ENCODE measurements around the gene UBA1. TPM values are rescaled to one million over a fixed set of nuclear protein-coding genes. Genes with fewer than 3 reads are reported as not detected.

The UBA1 gene
- total RNA-seq, 2 donors from 2014 or later = 233 to 448 TPM

DNA sequence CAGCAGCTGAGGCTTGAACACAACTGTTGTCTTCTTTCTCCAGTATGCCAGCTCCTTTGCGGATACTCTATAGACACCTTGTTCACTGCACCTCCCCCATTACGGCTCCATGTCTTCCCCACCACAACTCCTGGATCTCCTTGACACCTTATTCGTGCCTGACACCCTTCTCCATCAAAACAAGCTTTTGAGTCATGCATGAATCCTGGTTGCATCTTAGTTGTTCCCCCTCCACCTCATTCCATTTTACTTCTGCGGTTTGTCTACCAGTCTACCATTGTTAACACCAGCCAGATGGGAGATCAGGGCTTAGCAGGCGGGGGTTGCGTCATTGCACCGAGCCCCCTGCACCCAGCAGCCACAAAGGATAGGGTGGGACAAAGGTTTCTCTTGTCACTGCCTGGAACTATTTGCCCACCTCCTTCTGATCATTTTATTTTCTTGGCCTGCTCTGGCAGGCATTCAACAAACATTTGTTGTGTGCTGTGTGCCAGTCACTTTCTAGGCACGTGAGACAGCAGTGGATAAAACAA is 22.8 kb downstream of the UBA1 start:
- 85 to 93% methylated on average over 3 to 8 of the region's 8 CpGs for WGBS, 2 experiments (ENCODE audit: insufficient coverage in 1 of 2, insufficient read length in 1 of 2)
- peaks cover 38% of the 10 kb centered on the region for H3K36me3 ChIP-seq (ENCODE audit: control insufficient read depth, insufficient read depth, low read length)
- DNase-seq = no peak
- no peaks in the 10 kb centered on the region for H3K4me1 ChIP-seq (ENCODE audit: control insufficient read depth, insufficient read depth, low read length)
- no peaks in the 10 kb centered on the region for H3K9me3 ChIP-seq (ENCODE audit: control insufficient read depth, low read length)
- H3K9ac ChIP-seq (ENCODE audit: extremely low read depth, low read length, poor library complexity, severe bottlenecking) = no peak overlapping the region
- Mint-ChIP-seq H3K4me1 (peaks cover 36% of the 10 kb centered on the region), H3K4me3 (no peak overlapping the region), H3K9me3 (no peaks in the 10 kb centered on the region), H3K36me3 (ENCODE audit: low read depth) (peaks cover 56% of the 10 kb centered on the region), H3K27ac (peak overlapping the region; percentile 99), H3K27me3 (ENCODE audit: insufficient read depth) (no peaks in the 10 kb centered on the region)
- TF ChIP-seq, protein P1, sequence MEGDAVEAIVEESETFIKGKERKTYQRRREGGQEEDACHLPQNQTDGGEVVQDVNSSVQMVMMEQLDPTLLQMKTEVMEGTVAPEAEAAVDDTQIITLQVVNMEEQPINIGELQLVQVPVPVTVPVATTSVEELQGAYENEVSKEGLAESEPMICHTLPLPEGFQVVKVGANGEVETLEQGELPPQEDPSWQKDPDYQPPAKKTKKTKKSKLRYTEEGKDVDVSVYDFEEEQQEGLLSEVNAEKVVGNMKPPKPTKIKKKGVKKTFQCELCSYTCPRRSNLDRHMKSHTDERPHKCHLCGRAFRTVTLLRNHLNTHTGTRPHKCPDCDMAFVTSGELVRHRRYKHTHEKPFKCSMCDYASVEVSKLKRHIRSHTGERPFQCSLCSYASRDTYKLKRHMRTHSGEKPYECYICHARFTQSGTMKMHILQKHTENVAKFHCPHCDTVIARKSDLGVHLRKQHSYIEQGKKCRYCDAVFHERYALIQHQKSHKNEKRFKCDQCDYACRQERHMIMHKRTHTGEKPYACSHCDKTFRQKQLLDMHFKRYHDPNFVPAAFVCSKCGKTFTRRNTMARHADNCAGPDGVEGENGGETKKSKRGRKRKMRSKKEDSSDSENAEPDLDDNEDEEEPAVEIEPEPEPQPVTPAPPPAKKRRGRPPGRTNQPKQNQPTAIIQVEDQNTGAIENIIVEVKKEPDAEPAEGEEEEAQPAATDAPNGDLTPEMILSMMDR (conservative IDR thresholded peaks at IDR 0.05) = no peak
- H3K4me3 ChIP-seq (ENCODE audit: low read length) = no peak overlapping the region
- no peaks in the 10 kb centered on the region for H3K27me3 ChIP-seq (ENCODE audit: control insufficient read depth, insufficient read depth, low read length, poor library complexity, severe bottlenecking)
- H3K27ac ChIP-seq (ENCODE audit: low read depth, low read length) = peak overlapping the region; percentile 82

DNA sequence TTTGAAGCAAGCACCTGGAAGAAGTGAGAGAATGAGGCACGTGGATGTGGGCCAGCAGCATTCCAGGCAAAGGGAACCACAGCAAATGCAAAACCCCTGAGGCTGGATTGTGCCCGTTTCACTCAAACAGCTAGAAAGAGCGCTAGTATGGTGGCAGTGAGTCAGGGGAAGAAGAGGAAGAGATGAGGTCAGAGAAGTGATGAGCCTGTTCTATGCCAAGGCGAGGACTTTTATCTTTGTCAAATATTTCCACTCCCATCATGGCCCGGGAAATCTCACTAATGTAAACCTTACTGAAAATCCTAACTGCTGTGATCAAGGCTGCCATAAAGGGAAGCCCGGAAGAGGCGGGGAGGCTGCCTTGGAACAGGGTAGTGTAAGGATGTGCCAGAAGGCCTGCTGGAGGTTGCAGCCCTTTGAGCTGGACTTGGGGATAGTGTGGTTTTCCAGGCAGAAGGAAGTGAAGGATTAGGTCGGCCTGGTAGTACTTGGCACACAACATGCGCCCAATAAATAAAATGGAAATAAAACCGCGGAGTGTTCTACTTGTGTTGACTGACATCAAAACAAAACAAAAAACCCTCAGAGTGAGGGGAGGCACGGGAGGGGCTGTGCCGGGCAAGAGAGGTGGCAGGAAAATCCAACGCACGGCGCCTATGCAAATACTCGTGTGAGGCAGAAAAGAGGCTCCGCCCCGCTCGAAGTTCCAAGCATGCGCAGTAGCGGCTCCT is 23.7 kb downstream of the UBA1 start:
- Histone ChIP-seq H3K27ac (ENCODE audit: low read depth, low read length) (peak overlapping the region; percentile 82), H3K36me3 (ENCODE audit: control insufficient read depth, insufficient read depth, low read length) (peaks cover 33% of the 10 kb centered on the region), H3K9ac (ENCODE audit: extremely low read depth, low read length, poor library complexity, severe bottlenecking) (peak overlapping the region; percentile 30), H3K9me3 (ENCODE audit: control insufficient read depth, low read length) (no peaks in the 10 kb centered on the region), H3K4me3 (ENCODE audit: low read length) (peak overlapping the region; percentile 69), H3K27me3 (ENCODE audit: control insufficient read depth, insufficient read depth, low read length, poor library complexity, severe bottlenecking) (no peaks in the 10 kb centered on the region), H3K4me1 (ENCODE audit: control insufficient read depth, insufficient read depth, low read length) (no peaks in the 10 kb centered on the region)
- Mint-ChIP-seq H3K4me3 (peak overlapping the region; percentile 88), H3K27ac (peak overlapping the region; percentile 99), H3K36me3 (ENCODE audit: low read depth) (peaks cover 56% of the 10 kb centered on the region), H3K9me3 (no peaks in the 10 kb centered on the region), H3K4me1 (peaks cover 36% of the 10 kb centered on the region), H3K27me3 (ENCODE audit: insufficient read depth) (no peaks in the 10 kb centered on the region)
- no peak for DNase-seq
- TF ChIP-seq, protein P1 (conservative IDR thresholded peaks at IDR 0.05) = no peak
- 19 to 80% methylated on average over 1 to 21 of the region's 22 CpGs for WGBS, 2 experiments (ENCODE audit: insufficient coverage in 1 of 2, insufficient read length in 1 of 2)

GRCh38 chrX:47217852-47218279 is 24.2 kb downstream of the UBA1 start:
- Histone ChIP-seq H3K36me3 (ENCODE audit: control insufficient read depth, insufficient read depth, low read length) (peaks cover 27% of the 10 kb centered on the region), H3K27me3 (ENCODE audit: control insufficient read depth, insufficient read depth, low read length, poor library complexity, severe bottlenecking) (no peaks in the 10 kb centered on the region), H3K4me1 (ENCODE audit: control insufficient read depth, insufficient read depth, low read length) (no peaks in the 10 kb centered on the region), H3K9me3 (ENCODE audit: control insufficient read depth, low read length) (no peaks in the 10 kb centered on the region), H3K9ac (ENCODE audit: extremely low read depth, low read length, poor library complexity, severe bottlenecking) (peak overlapping the region; percentile 87), H3K27ac (ENCODE audit: low read depth, low read length) (peak overlapping the region; percentile 98), H3K4me3 (ENCODE audit: low read length) (peak overlapping the region; percentile 90)
- Mint-ChIP-seq H3K9me3 (no peaks in the 10 kb centered on the region), H3K4me3 (peak overlapping the region; percentile 88), H3K36me3 (ENCODE audit: low read depth) (peaks cover 54% of the 10 kb centered on the region), H3K27ac (peak overlapping the region; percentile 99), H3K27me3 (ENCODE audit: insufficient read depth) (no peaks in the 10 kb centered on the region), H3K4me1 (peaks cover 36% of the 10 kb centered on the region)
- TF ChIP-seq, protein P1 (conservative IDR thresholded peaks at IDR 0.05) = no peak
- WGBS, 2 experiments (ENCODE audit: insufficient coverage in 1 of 2, insufficient read length in 1 of 2) = 0 to 2% methylated on average over 8 to 31 of the region's 31 CpGs
- peak; percentile 100 for DNase-seq
